ENCODE results near the gene PSMB5. TPM values are rescaled to one million over a fixed set of nuclear protein-coding genes. Genes with fewer than 3 reads are reported as not detected.

PSMB5 gene
- total and polyA plus RNA-seq, 9 of the 15 experiments (the other 6 are each of a cell fraction or from before 2014, with no cell fraction given): 198 to 1,870 (median 269) TPM

DNA sequence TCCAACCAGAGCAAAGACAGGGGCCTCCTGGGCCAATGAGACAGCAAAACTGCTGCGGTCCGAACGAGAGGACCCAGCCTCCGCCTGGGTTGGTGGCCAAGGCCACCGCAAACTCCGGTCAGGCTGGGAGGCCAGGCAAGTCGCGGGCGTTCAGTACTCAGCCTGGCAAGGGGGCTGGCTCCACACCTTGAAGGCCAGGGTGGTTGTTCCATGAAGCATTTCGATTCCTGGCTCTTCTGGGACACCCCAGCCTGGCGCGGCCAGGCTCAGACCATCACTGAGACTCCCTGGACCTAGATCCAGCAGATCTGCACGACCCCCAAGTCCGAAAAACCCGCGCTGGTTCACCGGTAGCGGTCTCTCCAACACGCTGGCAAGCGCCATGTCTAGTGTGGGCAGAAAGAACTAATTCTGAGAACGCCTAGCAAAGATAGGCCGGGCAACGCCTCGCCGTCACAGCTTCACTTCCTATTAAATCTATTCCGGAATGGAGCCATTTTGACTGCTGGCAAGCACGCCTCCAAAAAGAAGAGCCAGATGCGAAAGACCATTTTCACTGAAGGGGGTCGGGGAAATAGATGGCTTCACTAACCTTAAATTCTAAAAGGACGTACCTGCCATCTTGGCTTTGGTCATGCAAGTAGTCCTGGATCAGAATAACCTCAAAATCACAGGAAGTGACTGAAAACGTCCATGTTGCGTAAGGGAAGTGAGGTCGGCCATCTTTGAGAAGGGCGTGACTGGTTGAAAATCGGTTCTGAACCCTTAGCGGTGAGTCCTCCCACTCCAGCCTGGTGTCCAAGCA lies at the start of gene PSMB5 (continued):
- TF ChIP-seq, protein P1, sequence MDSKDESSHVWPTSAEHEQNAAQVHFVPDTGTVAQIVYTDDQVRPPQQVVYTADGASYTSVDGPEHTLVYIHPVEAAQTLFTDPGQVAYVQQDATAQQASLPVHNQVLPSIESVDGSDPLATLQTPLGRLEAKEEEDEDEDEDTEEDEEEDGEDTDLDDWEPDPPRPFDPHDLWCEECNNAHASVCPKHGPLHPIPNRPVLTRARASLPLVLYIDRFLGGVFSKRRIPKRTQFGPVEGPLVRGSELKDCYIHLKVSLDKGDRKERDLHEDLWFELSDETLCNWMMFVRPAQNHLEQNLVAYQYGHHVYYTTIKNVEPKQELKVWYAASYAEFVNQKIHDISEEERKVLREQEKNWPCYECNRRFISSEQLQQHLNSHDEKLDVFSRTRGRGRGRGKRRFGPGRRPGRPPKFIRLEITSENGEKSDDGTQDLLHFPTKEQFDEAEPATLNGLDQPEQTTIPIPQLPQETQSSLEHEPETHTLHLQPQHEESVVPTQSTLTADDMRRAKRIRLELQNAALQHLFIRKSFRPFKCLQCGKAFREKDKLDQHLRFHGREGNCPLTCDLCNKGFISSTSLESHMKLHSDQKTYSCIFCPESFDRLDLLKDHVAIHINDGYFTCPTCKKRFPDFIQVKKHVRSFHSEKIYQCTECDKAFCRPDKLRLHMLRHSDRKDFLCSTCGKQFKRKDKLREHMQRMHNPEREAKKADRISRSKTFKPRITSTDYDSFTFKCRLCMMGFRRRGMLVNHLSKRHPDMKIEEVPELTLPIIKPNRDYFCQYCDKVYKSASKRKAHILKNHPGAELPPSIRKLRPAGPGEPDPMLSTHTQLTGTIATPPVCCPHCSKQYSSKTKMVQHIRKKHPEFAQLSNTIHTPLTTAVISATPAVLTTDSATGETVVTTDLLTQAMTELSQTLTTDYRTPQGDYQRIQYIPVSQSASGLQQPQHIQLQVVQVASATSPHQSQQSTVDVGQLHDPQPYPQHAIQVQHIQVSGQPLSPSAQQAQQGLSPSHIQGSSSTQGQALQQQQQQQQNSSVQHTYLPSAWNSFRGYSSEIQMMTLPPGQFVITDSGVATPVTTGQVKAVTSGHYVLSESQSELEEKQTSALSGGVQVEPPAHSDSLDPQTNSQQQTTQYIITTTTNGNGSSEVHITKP (IDR thresholded peaks at IDR 0.05; ENCODE audit: partially characterized antibody): peak; percentile 80
- TF ChIP-seq MEIS2 (IDR thresholded peaks at IDR 0.05; ENCODE audit: partially characterized antibody) (no peak), SRF (CRISPR knock-in tag; IDR thresholded peaks at IDR 0.05) (0 out of 4 replicates have a peak, but pooled peaks of 1 of the 2 experiments have one; percentile 8), KAT8 (IDR thresholded peaks at IDR 0.05; ENCODE audit: low read depth) (no peak), MAFK (IDR thresholded peaks at IDR 0.05; ENCODE audit: low read length) (peak; percentile 76), ADNP (tag; IDR thresholded peaks at IDR 0.05) (no peak), ETS2 (tag; IDR thresholded peaks at IDR 0.05; ENCODE audit: borderline replicate concordance, poor library complexity, severe bottlenecking) (no peak), NR4A1 (CRISPR knock-in tag; IDR thresholded peaks at IDR 0.05) (no peak), NR4A1 (tag; IDR thresholded peaks at IDR 0.05) (peak; percentile 69; the same call in 1 of the 2 replicates), PTBP1 (IDR thresholded peaks at IDR 0.05; ENCODE audit: low read depth, low read length) (no peak), ZNF551 (CRISPR knock-in tag; IDR thresholded peaks at IDR 0.05) (no peak), SMARCC2 (IDR thresholded peaks at IDR 0.05; ENCODE audit: low read depth) (no peak), KLF6 (CRISPR knock-in tag; IDR thresholded peaks at IDR 0.05; ENCODE audit: borderline replicate concordance) (0 out of 2 replicates have a peak, but pooled peaks have one; percentile 57), CHD1 (IDR thresholded peaks at IDR 0.05; ENCODE audit: low read length) (peak; percentile 74), NFRKB (IDR thresholded peaks at IDR 0.05; ENCODE audit: low read depth) (peak; percentile 98)
- TF ChIP-seq, protein P2, sequence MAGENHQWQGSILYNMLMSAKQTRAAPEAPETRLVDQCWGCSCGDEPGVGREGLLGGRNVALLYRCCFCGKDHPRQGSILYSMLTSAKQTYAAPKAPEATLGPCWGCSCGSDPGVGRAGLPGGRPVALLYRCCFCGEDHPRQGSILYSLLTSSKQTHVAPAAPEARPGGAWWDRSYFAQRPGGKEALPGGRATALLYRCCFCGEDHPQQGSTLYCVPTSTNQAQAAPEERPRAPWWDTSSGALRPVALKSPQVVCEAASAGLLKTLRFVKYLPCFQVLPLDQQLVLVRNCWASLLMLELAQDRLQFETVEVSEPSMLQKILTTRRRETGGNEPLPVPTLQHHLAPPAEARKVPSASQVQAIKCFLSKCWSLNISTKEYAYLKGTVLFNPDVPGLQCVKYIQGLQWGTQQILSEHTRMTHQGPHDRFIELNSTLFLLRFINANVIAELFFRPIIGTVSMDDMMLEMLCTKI (IDR thresholded peaks at IDR 0.05; ENCODE audit: partially characterized antibody): no peak
- TF ChIP-seq, protein P3, sequence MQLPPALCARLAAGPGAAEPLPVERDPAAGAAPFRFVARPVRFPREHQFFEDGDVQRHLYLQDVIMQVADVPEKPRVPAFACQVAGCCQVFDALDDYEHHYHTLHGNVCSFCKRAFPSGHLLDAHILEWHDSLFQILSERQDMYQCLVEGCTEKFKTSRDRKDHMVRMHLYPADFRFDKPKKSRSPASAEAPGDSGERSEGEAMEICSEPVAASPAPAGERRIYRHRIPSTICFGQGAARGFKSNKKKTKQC (CRISPR knock-in tag; IDR thresholded peaks at IDR 0.05): no peak
- TF ChIP-seq, protein P4, sequence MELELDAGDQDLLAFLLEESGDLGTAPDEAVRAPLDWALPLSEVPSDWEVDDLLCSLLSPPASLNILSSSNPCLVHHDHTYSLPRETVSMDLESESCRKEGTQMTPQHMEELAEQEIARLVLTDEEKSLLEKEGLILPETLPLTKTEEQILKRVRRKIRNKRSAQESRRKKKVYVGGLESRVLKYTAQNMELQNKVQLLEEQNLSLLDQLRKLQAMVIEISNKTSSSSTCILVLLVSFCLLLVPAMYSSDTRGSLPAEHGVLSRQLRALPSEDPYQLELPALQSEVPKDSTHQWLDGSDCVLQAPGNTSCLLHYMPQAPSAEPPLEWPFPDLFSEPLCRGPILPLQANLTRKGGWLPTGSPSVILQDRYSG (tag; conservative IDR thresholded peaks at IDR 0.05; ENCODE audit: low read depth): peak; percentile 94
- TF ChIP-seq, protein P5, sequence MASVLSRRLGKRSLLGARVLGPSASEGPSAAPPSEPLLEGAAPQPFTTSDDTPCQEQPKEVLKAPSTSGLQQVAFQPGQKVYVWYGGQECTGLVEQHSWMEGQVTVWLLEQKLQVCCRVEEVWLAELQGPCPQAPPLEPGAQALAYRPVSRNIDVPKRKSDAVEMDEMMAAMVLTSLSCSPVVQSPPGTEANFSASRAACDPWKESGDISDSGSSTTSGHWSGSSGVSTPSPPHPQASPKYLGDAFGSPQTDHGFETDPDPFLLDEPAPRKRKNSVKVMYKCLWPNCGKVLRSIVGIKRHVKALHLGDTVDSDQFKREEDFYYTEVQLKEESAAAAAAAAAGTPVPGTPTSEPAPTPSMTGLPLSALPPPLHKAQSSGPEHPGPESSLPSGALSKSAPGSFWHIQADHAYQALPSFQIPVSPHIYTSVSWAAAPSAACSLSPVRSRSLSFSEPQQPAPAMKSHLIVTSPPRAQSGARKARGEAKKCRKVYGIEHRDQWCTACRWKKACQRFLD (CRISPR knock-in tag; IDR thresholded peaks at IDR 0.05): peak; percentile 77; the same call in 1 of the 2 replicates
